ENCODE measurements around the gene SCUBE3. TPM values are rescaled to one million over a fixed set of nuclear protein-coding genes. Genes with fewer than 3 reads are reported as not detected.

Gene SCUBE3
- total RNA-seq, 2 donors from 2014 or later, result 0.20 to 0.74 TPM

GRCh38 chr6:35209081-35209480, 4.7 kb upstream of the SCUBE3 start:
- Histone ChIP-seq H3K4me1 (no peaks in the 10 kb centered on the region), H3K9me3 (no peaks in the 10 kb centered on the region), H3K27me3 (peaks cover 22% of the 10 kb centered on the region), H3K36me3 (no peaks in the 10 kb centered on the region), H3K27ac (no peak overlapping the region), H3K9ac (ENCODE audit: low read depth in 2 of 2, low read length in 2 of 2) (no peak overlapping the region), H3K4me3 (no peak overlapping the region)
- no peak for TF ChIP-seq CTCF (IDR thresholded peaks at IDR 0.05)
- DNase-seq, result no peak
- intact Hi-C loops (cut with DNase I), result no loop called here

GRCh38 chr6:35209622-35210247, 4.0 kb upstream of the SCUBE3 start:
- DNase-seq, result no peak
- no peak overlapping the region for H3K9ac ChIP-seq (ENCODE audit: low read depth in 2 of 2, low read length in 2 of 2)
- H3K27me3 ChIP-seq, result peaks cover 28% of the 10 kb centered on the region
- no peaks in the 10 kb centered on the region for H3K36me3 ChIP-seq
- no peaks in the 10 kb centered on the region for H3K9me3 ChIP-seq
- H3K27ac ChIP-seq, result no peak overlapping the region
- intact Hi-C loops (cut with DNase I), result no loop called here
- TF ChIP-seq CTCF (IDR thresholded peaks at IDR 0.05), result no peak
- H3K4me1 ChIP-seq, result no peaks in the 10 kb centered on the region
- H3K4me3 ChIP-seq, result no peak overlapping the region

GRCh38 chr6:35213298-35213791, 411 bp upstream of the SCUBE3 start:
- no peak for TF ChIP-seq CTCF (IDR thresholded peaks at IDR 0.05)
- intact Hi-C loops (cut with DNase I), result no loop called here

GRCh38 chr6:35214869-35215664, 1.3 kb downstream of the SCUBE3 start:
- Histone ChIP-seq H3K27me3 (peaks cover 40% of the 10 kb centered on the region), H3K4me1 (no peaks in the 10 kb centered on the region), H3K4me3 (no peak overlapping the region), H3K9me3 (no peaks in the 10 kb centered on the region), H3K27ac (no peak overlapping the region), H3K36me3 (no peaks in the 10 kb centered on the region), H3K9ac (ENCODE audit: low read depth in 2 of 2, low read length in 2 of 2) (no peak overlapping the region)
- DNase-seq, result no peak
- intact Hi-C loops (cut with DNase I), result no loop called here
- no peak for TF ChIP-seq CTCF (IDR thresholded peaks at IDR 0.05)

More at GRCh38 chr6:35213298-35213791, 411 bp upstream of the SCUBE3 start:
- H3K4me3 ChIP-seq, result peak overlapping the region; percentile 54
- H3K27ac ChIP-seq, result no peak overlapping the region
- no peaks in the 10 kb centered on the region for H3K9me3 ChIP-seq
- no peak overlapping the region for H3K9ac ChIP-seq (ENCODE audit: low read depth in 2 of 2, low read length in 2 of 2)
- H3K4me1 ChIP-seq, result no peaks in the 10 kb centered on the region
- no peaks in the 10 kb centered on the region for H3K36me3 ChIP-seq
- H3K27me3 ChIP-seq, result peaks cover 40% of the 10 kb centered on the region
- DNase-seq, result no peak

GRCh38 chr6:35215665-35216411, 2.1 kb downstream of the SCUBE3 start:
- DNase-seq, result no peak
- Histone ChIP-seq H3K4me3 (no peak overlapping the region), H3K27me3 (peaks cover 40% of the 10 kb centered on the region), H3K36me3 (no peaks in the 10 kb centered on the region), H3K4me1 (no peaks in the 10 kb centered on the region), H3K27ac (no peak overlapping the region), H3K9ac (ENCODE audit: low read depth in 2 of 2, low read length in 2 of 2) (no peak overlapping the region), H3K9me3 (no peaks in the 10 kb centered on the region)
- TF ChIP-seq CTCF (IDR thresholded peaks at IDR 0.05), result no peak
- intact Hi-C loops (cut with DNase I), result no loop called here

All from colonic mucosa (tissue), 4 donors.